H1 (cell line): ENCODE measurements around the gene C1QL2. TPM values are rescaled to one million over a fixed set of nuclear protein-coding genes. Genes with fewer than 3 reads are reported as not detected.

Experiments used
- CREB1 ChIP-seq: IDR thresholded peaks from 2 replicates; pipeline ENCODE4 v1.6.1; 2012; ENCODE audit warnings: inconsistent platforms
- EZH2 ChIP-seq: fragments of 200-600 bp; sonication (generic); IDR thresholded peaks from 2 replicates; pipeline ENCODE4 v1.7.1; 2012; ENCODE audit warnings: low read depth, mild to moderate bottlenecking, moderate library complexity, low read length, inconsistent platforms; ENCODE audit not compliant: severe bottlenecking
- GABPA ChIP-seq: IDR thresholded peaks from 2 replicates; pipeline ENCODE4 v1.6.1; 2011; ENCODE audit warnings: mild to moderate bottlenecking, low read length, moderate library complexity, borderline replicate concordance; ENCODE audit not compliant: insufficient read depth
- MAFK ChIP-seq: IDR thresholded peaks from 2 replicates; pipeline ENCODE4 v1.6.1; 2012; ENCODE audit warnings: low read depth, mild to moderate bottlenecking, improper control_type of control experiment, low read length
- NRF1 ChIP-seq: IDR thresholded peaks from 2 replicates; pipeline ENCODE4 v1.6.1; 2011; ENCODE audit warnings: mild to moderate bottlenecking, low read depth, low read length, improper control_type of control experiment
- RNF2 ChIP-seq: fragments of 200-900, 300-1000 bp; sonication (generic); IDR thresholded peaks from 2 replicates; pipeline ENCODE4 v1.7.1; 2016; ENCODE audit warnings: borderline replicate concordance, low read depth, mild to moderate bottlenecking, antibody characterized with exemption, low read length; ENCODE audit not compliant: poor library complexity, severe bottlenecking; ENCODE audit errors: missing control alignments
- SIRT6 ChIP-seq: IDR thresholded peaks from one replicate; pipeline ENCODE4 v1.7.1; 2012; ENCODE audit warnings: low read length, inconsistent platforms
- SP4 ChIP-seq: IDR thresholded peaks from 2 replicates; pipeline ENCODE4 v1.6.1; 2012; ENCODE audit warnings: low read length, inconsistent platforms
- TEAD4 ChIP-seq: IDR thresholded peaks from 2 replicates; pipeline ENCODE4 v1.6.1; 2012; ENCODE audit warnings: low read depth, low read length, inconsistent platforms, mixed read lengths
- polyA plus RNA-seq, 7 experiments: library from polyadenylated mRNA; depleted of rRNA in 3 of 7; stranded (reverse) in 5 of 7; unstranded in 2 of 7; fragments of >200 nt in 5 of 7; fragments of 200-250 nt in 2 of 7; gene quantifications; 1 replicate in 5 of 7; 2 replicates in 1 of 7; 4 replicates in 1 of 7; pipeline versions ENCODE4 v1.2.1 to v1.2.3, GENCODE V29; 2011 to 2013; ENCODE audit warnings: missing spikeins in 2 of 7, mixed read lengths in 2 of 7
- total RNA-seq: library from RNA; stranded (reverse); fragmentation: NEBNext Ultra II Directional; extraction: Animal tissue kit (Norgen Biotek cat#: 25700); gene quantifications from 2 replicates; pipeline ENCODE4 v1.2.1, GENCODE V29; 2021
- TF ChIP-seq, protein P1 (sequence below): fragments of 300-600 bp; sonication (generic); IDR thresholded peaks from 2 replicates; pipeline ENCODE4 v1.7.1; 2012; ENCODE audit warnings: low read length, moderate library complexity, mild to moderate bottlenecking, inconsistent platforms; ENCODE audit not compliant: insufficient replicate concordance

C1QL2 gene
- total and polyA plus RNA-seq, 2 of the 8 experiments (the other 6 are each of a cell fraction or from before 2014, with no cell fraction given) = 0.80 to 0.88 TPM

DNA sequence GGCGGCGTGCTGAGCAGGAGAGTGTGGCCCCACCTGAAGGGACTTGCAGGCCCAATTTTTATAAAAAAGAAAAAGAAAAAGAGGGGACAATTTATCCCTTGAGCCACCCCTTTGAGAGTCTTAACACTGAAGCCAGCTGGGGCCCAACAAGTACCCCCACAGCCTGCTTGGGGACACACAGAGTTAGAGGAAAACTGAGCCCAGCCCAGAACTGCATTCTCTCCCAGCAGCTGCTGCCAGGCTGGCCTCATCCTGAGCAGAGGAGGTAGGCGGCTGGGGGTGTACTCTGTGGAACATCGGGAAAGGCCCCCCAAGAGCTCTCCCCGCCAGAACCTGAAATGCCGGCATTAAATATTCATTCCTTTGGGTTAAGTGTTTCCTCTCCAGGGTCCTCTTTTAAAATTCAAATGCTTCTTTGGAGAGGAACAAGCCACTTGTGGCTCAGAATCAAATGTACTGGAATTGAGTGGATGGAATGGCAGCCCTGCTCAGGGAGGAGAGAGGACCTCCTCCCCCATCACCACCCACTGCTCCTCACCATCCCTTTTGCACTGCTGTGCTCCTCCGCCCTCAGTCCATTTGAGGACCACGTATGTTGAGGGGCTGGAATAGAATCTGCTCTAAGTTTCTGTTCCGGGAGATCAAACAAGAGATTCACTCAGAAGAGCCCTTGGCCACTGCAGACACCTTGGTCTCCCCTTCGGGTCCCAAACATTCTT, 45.6 kb downstream of the C1QL2 start (continued):
- TF ChIP-seq MAFK (no peak), SP4 (no peak), GABPA (no peak), TEAD4 (no peak), NRF1 (no peak), SIRT6 (no peak), EZH2 (no peak), CREB1 (no peak), RNF2 (no peak)
- TF ChIP-seq, protein P1, sequence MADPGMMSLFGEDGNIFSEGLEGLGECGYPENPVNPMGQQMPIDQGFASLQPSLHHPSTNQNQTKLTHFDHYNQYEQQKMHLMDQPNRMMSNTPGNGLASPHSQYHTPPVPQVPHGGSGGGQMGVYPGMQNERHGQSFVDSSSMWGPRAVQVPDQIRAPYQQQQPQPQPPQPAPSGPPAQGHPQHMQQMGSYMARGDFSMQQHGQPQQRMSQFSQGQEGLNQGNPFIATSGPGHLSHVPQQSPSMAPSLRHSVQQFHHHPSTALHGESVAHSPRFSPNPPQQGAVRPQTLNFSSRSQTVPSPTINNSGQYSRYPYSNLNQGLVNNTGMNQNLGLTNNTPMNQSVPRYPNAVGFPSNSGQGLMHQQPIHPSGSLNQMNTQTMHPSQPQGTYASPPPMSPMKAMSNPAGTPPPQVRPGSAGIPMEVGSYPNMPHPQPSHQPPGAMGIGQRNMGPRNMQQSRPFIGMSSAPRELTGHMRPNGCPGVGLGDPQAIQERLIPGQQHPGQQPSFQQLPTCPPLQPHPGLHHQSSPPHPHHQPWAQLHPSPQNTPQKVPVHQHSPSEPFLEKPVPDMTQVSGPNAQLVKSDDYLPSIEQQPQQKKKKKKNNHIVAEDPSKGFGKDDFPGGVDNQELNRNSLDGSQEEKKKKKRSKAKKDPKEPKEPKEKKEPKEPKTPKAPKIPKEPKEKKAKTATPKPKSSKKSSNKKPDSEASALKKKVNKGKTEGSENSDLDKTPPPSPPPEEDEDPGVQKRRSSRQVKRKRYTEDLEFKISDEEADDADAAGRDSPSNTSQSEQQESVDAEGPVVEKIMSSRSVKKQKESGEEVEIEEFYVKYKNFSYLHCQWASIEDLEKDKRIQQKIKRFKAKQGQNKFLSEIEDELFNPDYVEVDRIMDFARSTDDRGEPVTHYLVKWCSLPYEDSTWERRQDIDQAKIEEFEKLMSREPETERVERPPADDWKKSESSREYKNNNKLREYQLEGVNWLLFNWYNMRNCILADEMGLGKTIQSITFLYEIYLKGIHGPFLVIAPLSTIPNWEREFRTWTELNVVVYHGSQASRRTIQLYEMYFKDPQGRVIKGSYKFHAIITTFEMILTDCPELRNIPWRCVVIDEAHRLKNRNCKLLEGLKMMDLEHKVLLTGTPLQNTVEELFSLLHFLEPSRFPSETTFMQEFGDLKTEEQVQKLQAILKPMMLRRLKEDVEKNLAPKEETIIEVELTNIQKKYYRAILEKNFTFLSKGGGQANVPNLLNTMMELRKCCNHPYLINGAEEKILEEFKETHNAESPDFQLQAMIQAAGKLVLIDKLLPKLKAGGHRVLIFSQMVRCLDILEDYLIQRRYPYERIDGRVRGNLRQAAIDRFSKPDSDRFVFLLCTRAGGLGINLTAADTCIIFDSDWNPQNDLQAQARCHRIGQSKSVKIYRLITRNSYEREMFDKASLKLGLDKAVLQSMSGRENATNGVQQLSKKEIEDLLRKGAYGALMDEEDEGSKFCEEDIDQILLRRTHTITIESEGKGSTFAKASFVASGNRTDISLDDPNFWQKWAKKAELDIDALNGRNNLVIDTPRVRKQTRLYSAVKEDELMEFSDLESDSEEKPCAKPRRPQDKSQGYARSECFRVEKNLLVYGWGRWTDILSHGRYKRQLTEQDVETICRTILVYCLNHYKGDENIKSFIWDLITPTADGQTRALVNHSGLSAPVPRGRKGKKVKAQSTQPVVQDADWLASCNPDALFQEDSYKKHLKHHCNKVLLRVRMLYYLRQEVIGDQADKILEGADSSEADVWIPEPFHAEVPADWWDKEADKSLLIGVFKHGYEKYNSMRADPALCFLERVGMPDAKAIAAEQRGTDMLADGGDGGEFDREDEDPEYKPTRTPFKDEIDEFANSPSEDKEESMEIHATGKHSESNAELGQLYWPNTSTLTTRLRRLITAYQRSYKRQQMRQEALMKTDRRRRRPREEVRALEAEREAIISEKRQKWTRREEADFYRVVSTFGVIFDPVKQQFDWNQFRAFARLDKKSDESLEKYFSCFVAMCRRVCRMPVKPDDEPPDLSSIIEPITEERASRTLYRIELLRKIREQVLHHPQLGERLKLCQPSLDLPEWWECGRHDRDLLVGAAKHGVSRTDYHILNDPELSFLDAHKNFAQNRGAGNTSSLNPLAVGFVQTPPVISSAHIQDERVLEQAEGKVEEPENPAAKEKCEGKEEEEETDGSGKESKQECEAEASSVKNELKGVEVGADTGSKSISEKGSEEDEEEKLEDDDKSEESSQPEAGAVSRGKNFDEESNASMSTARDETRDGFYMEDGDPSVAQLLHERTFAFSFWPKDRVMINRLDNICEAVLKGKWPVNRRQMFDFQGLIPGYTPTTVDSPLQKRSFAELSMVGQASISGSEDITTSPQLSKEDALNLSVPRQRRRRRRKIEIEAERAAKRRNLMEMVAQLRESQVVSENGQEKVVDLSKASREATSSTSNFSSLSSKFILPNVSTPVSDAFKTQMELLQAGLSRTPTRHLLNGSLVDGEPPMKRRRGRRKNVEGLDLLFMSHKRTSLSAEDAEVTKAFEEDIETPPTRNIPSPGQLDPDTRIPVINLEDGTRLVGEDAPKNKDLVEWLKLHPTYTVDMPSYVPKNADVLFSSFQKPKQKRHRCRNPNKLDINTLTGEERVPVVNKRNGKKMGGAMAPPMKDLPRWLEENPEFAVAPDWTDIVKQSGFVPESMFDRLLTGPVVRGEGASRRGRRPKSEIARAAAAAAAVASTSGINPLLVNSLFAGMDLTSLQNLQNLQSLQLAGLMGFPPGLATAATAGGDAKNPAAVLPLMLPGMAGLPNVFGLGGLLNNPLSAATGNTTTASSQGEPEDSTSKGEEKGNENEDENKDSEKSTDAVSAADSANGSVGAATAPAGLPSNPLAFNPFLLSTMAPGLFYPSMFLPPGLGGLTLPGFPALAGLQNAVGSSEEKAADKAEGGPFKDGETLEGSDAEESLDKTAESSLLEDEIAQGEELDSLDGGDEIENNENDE = no peak
